Measurements from ENCODE around the gene RNU1-3. TPM values are rescaled to one million over a fixed set of nuclear protein-coding genes. Genes with fewer than 3 reads are reported as not detected.
A peak's percentile ranks its signal among the peaks of the same experiment; 100 is the strongest.
"Not testable (repeated sequence)": the region's sequence is repeated elsewhere in the genome, so short reads cannot be mapped to it uniquely, and the experiment has no call there.

The RNU1-3 gene
- total and polyA plus RNA-seq, 9 of the 15 experiments (the other 6 are each of a cell fraction or from before 2014, with no cell fraction given) = under 0.01 to 32,823 (median 2,538) TPM; not detected in 4

- H3K9me1 ChIP-seq (ENCODE audit: control insufficient read depth, insufficient read depth, low read length); in situ Hi-C loops (cut with MboI); H3K27me3 ChIP-seq (ENCODE audit: control insufficient read depth in 2 of 2, insufficient read depth in 2 of 2, low read length in 2 of 2); intact Hi-C loops (cut with micrococcal nuclease); FAIRE-seq; BruUV-seq (replicated peaks); H4K20me1 ChIP-seq (replicated peaks; ENCODE audit: control insufficient read depth, insufficient read depth, low read length); H3K9me3 ChIP-seq (replicated peaks; ENCODE audit: control insufficient read depth, insufficient read depth, low read depth, low read length): not testable (repeated sequence)
- Histone ChIP-seq H3K4me2 (ENCODE audit: insufficient read depth, low read length) (peak overlapping the region; percentile 82), H3K79me2 (ENCODE audit: control insufficient read depth, insufficient read depth, low read length) (peaks cover 43% of the 10 kb centered on the region), H3K27ac (ENCODE audit: extremely low read depth, low read depth, low read length) (peak overlapping the region; percentile 75), H2AFZ (ENCODE audit: low read depth, low read length) (peak overlapping the region; percentile 88), H3K36me3 (ENCODE audit: control insufficient read depth, insufficient read depth, low read length) (peaks cover 23% of the 10 kb centered on the region), H3K4me3 (peak overlapping the region; percentile 50), H3K9ac (ENCODE audit: insufficient read depth in 1 of 2, low read depth in 2 of 2, low read length in 2 of 2) (peak overlapping the region; percentile 76 to 97), H3K4me1 (replicated peaks in 1 of 2; ENCODE audit: control insufficient read depth in 2 of 2, insufficient read depth in 2 of 2, low read length in 2 of 2) (peaks cover 20 to 47% of the 10 kb centered on the region in 2 experiments)
- 79% methylated on average over 7 of the region's 7 CpGs for WGBS (ENCODE audit: insufficient coverage, low coverage, missing lambda C conversion rate)
- POLR2A ChIA-PET = interaction anchor here (0.6 to 4.8 kb wide), 7 partner anchors 10 to 1506 kb away, joined by 3 to 37 read pairs (median 4); no protein-coding TSS in a partner anchor
- ATAC-seq (peak; percentile 27), DNase-seq (ENCODE audit: extremely low read depth in 1 of 4, low spot score in 3 of 4) (peak; percentile 67 to 79 (median 74))
- CTCF ChIA-PET (ENCODE audit: low intra/inter-chr PET ratio) = interaction anchor here (0.6 kb wide), 1 partner anchor 821 kb away, joined by 3 read pairs; no protein-coding TSS in a partner anchor
- TF ChIP-seq HDAC8 (tag; IDR thresholded peaks at IDR 0.05) (peak; percentile 72), SMARCA4 (IDR thresholded peaks at IDR 0.05) (peak; percentile 71), KLF13 (tag; IDR thresholded peaks at IDR 0.05; ENCODE audit: borderline replicate concordance, low read depth) (peak; percentile 69), ARID1B (IDR thresholded peaks at IDR 0.05) (peak; percentile 47; the same call in 1 of the 2 replicates), CC2D1A (IDR thresholded peaks at IDR 0.05) (peak; percentile 8; the same call in 1 of the 2 replicates), TAF7 (tag; IDR thresholded peaks at IDR 0.05) (peak; percentile 55; the same call in 1 of the 2 replicates), ZKSCAN1 (IDR thresholded peaks at IDR 0.05; ENCODE audit: low read depth, low read length) (peak; percentile 25; the same call in 1 of the 2 replicates), FOXO4 (CRISPR knock-in tag; IDR thresholded peaks at IDR 0.05) (peak; percentile 92), ZNF3 (CRISPR knock-in tag; IDR thresholded peaks at IDR 0.05) (peak; percentile 59; the same call in 1 of the 2 replicates), KLF1 (tag; IDR thresholded peaks at IDR 0.05) (peak; percentile 20; the same call in 1 of the 2 replicates), HDGF (IDR thresholded peaks at IDR 0.05) (peak; percentile 98), GATAD2A (IDR thresholded peaks at IDR 0.05) (0 out of 2 replicates have a peak, but pooled peaks have one; percentile 58), ATF4 (CRISPR knock-in tag; IDR thresholded peaks at IDR 0.05) (0 out of 2 replicates have a peak, but pooled peaks have one; percentile 25), MTF1 (CRISPR knock-in tag; IDR thresholded peaks at IDR 0.05; ENCODE audit: borderline replicate concordance) (peak; percentile 67; the same call in 1 of the 2 replicates), CREB3 (tag; conservative IDR thresholded peaks at IDR 0.05; ENCODE audit: low read depth) (peak; percentile 94), ZNF175 (CRISPR knock-in tag; IDR thresholded peaks at IDR 0.05; ENCODE audit: low read depth) (peak; percentile 47; the same call in 1 of the 2 replicates), CAMTA2 (CRISPR knock-in tag; conservative IDR thresholded peaks at IDR 0.05) (0 out of 2 replicates have a peak, but pooled peaks have one; percentile 39), SRF (CRISPR knock-in tag; IDR thresholded peaks at IDR 0.05) (peak in 1 of 2 experiments; percentile 64; a peak in 3 of 4 replicates)
These were observed 21.3 kb downstream of the RNU1-3 start for GRCh38 chr1:16645271-16646060.
